ENCODE data around the gene PBX4. TPM values are rescaled to one million over a fixed set of nuclear protein-coding genes. Genes with fewer than 3 reads are reported as not detected.

Gene PBX4
- total RNA-seq, 1 donor from 2014 or later = not detected

DNA sequence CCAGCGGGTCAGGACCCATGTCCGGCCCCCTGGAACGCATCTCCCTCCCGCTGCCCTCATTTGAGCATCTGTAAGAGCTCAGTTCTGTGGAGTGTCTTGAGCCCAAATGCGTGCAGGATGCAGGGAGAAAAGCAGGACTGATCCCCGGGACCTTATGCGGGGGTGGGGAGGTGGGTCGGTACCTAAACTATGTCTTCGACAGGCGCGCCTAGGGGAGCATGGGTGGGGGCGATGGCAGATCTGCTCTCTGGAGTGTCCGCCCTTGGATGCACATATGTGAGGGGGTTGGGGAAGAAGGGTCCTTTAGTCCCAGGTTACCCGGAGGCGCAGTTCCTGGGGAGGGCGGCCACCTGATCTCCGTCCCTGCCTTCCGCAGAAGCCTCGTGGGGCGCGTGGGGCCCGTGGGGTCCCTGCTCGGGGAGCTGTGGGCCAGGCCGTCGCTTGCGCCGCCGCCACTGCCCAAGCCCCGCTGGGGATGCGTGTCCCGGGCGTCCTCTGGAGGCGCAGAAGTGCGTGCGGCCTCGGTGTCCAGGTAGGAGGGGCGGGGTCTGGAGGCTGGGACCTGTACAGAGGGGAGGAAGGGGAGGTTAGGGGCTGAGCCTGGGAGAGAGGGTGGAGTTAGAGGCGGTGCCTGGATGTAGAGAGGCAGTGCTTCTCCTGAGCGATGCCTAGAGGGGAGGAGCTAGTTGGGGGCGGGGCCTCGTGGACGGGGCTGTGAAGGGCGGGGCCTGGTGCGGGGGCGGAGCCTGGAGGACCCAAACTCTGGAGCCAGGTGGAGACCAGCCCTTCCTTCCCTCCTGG lies 77.6 kb downstream of the PBX4 start:
- DNase-seq (ENCODE audit: low read depth in 2 of 2) = peak in 1 of 2 donors; percentile 18

DNA sequence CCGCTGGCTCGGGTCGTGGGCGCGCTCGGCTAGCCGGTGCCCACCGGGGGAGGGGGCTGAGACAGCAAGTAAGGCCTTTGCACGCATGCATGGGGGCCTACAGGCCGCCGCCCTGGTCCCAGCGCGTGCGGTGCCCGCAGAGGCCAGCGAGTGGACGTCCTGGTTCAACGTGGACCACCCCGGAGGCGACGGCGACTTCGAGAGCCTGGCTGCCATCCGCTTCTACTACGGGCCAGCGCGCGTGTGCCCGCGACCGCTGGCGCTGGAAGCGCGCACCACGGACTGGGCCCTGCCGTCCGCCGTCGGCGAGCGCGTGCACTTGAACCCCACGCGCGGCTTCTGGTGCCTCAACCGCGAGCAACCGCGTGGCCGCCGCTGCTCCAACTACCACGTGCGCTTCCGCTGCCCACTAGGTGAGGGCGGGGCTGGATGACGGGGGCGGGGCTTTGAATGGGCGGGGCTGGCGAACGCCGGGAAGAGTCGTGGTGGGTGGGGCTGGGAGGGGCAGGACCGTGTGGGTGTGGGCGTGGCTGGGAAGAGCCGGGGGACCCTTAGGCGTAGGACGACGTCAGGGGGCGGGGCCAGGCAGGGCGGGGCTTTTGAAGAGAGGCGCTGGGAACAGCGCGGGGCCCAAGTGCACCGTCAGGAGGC lies 78.3 kb downstream of the PBX4 start:
- DNase-seq (ENCODE audit: low read depth in 2 of 2) = peak in 1 of 2 donors; percentile 51

DNA sequence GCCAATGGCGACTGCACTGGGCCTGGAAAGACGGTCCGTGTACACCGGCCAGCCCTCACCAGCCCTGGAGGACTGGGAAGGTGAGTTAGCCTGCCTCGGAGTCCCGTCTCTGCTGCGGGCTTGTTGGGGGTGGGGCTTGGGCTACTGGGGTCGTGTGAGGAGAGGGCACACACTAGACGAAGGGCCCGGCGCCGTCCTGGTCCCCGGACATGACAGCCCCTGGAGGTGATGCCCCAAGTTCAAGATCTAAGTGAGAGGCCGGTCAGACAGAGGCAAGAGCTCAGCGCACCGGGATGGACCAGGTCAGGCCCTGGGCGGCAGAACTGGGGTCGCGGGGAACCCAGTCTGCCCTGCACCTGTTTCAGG lies 78.8 kb downstream of the PBX4 start:
- no peak for DNase-seq (ENCODE audit: low read depth in 2 of 2)

DNA sequence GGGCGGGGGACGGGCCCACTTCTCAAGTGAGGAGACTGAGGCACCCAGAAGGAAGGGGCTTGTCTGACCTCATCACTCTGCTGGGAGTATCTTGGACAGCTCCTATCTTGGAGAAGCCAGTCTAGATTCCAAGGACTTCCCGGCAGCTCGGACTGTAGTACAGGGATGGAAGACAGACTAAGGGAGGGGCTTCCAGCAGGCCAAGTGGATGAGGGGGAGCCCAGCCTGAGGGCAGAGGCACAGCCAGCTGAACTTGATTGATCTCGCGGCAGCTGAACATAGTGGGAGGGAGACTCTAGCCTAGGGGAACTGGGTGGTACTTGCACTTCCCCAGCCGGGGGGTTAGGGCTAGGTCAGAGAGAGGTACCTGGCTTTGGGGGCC lies 79.7 kb downstream of the PBX4 start:
- no peak for DNase-seq (ENCODE audit: low read depth in 2 of 2)

- DNase-seq (ENCODE audit: low read depth in 2 of 2) = no peak
These were observed 80.3 kb downstream of the PBX4 start, which contains the start of gene CILP2 for GRCh38 chr19:19538061-19538784. TSS of gene CILP2 (plus strand) at chr19:19538265. CDS start at chr19:19538350, 85 bp downstream.

GRCh38 chr19:19537075-19538048 lies 81.1 kb downstream of the PBX4 start:
- DNase-seq (ENCODE audit: low read depth in 2 of 2) = no peak

- no peak for DNase-seq (ENCODE audit: low read depth in 2 of 2)
These were observed 82.9 kb downstream of the PBX4 start for GRCh38 chr19:19535311-19536191.

GRCh38 chr19:19534556-19535265 lies 83.8 kb downstream of the PBX4 start:
- DNase-seq (ENCODE audit: low read depth in 2 of 2) = no peak

- no peak for DNase-seq (ENCODE audit: low read depth in 2 of 2)
These were observed 84.6 kb downstream of the PBX4 start for GRCh38 chr19:19533841-19534240.

DNA sequence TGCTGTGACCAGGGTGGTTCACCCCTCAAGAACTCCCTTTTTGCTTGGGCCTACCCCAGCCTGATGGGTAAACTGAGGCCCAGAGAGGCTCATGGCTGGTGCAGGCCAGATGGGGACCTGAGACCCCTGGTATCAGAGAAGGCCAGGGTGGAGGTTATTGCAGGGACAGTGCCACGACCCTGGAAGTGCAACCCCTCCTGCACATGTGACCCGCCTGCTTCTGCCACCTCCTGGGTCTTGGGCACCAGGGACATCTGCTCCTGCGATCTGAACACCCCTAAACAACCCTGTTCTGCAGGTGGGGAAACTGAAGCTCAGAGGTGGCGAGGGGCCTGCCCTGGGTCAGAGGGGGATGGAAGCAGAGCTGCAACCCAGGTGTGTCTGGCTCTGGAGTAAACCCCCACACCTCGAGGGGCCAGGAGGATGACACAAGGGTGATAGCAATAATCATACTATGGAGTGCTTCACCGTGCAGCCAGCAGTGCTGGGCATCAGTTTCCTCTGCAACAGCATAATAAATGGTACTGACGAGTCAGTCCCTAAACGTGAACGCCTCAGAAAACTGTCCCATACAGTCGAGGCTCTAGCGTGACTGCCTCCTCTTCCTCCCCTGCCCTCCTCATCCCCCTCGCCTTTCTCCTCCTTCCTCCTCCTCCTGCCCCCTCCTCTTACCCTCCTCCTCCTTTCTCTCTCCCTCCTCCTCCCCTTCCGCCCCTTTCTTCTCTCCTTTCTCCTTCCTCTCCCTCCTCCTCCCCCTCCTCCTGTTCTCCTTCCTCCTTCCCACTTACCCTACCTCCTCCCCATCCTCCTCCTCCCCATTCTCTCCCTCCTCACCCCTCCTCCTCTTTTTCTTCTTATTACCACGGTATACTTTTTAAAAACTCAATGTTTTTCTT lies 85.4 kb downstream of the PBX4 start:
- DNase-seq (ENCODE audit: low read depth in 2 of 2) = no peak

DNA sequence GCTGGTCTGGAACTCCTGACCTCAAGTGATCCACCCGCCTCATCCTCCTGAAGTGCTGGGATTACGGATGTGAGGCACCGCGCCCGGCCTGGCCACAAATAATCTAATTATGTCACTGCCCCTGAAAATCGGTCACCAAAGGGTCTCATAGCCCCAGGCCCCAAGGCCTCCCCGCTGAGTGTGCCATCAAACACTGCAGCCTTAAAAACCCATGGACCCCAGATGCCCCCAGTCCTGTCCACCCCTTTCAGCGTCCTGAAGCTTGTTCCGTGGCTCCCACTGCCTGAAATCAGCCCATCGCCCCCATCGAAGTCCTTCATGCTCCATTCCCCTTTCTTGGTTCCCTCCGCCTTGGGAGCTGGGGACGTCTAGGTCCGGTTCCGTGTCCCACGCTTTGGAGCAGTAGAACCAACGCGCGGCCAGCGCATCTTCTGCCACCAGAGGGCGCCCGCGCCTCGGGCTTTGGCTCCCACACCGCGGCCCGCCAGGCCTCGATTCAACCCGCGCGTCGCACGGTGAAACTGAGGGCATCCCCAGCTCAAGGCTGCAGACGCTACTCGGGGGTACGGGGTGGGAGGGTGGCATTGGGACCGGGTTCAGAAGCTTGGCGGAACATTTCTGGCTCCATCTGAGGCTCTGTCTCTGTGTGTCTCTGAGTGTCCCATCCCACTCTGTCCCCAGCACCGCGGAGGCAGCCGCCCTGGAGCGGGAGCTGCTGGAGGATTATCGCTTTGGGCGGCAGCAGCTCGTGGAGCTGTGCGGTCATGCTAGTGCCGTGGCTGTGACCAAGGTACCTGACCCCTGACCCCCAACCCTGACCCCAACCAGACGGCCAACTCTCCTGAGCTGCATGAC lies 86.3 kb downstream of the PBX4 start:
- DNase-seq (ENCODE audit: low read depth in 2 of 2) = peak; percentile 5 to 54

DNA sequence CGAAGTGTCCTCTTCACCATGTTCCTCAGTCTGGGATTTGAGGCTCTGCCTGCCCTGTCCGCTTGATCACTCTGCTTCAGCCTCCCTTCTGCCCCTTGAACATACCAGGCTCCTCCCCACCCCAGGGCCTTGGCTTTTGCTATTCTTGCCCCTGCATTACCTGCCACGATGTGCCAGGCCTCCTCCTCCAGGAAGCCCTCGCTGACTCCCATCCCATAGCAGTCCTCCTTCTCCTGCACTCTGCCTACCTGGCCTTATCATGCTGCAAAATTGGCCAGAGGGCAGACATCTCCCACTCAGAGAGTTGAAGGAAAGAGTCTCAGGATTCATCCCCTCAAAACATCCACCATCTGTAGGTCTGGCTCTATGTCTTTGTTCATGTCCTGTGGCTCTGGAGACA lies 87.6 kb downstream of the PBX4 start:
- no peak for DNase-seq (ENCODE audit: low read depth in 2 of 2)

DNA sequence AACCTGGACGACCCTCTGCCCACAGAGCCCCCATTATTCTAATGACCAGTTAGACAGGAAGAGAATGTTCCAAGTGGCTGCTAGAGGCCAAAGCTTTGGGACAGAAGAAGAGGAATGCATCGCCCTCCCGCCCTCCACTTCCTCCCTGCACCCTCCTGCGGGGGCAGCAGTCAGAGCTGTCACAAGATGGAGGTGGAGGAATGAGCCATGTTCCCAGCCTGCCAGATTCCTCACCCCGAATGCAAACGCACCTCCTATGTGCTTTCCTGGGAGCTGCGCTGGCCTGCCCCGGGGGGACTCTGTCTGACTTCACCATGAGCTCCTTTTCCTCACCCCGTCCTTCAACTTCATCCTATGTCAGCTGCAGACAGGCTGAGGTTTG lies 88.1 kb downstream of the PBX4 start:
- DNase-seq (ENCODE audit: low read depth in 2 of 2) = no peak

GRCh38 chr19:19529783-19530422 lies 88.6 kb downstream of the PBX4 start:
- DNase-seq (ENCODE audit: low read depth in 2 of 2) = no peak

- DNase-seq (ENCODE audit: low read depth in 2 of 2) = peak; percentile 12 to 70
These were observed 89.6 kb downstream of the PBX4 start, which contains the start of gene YJEFN3 for GRCh38 chr19:19528721-19529490. TSS of gene YJEFN3 (plus strand) at chr19:19528911. CDS start at chr19:19528933, 22 bp downstream.

Measured in dermis microvascular lymphatic vessel endothelial cell (primary cell).